ENCODE data around the gene TSPAN15.

Gene TSPAN15

DNA sequence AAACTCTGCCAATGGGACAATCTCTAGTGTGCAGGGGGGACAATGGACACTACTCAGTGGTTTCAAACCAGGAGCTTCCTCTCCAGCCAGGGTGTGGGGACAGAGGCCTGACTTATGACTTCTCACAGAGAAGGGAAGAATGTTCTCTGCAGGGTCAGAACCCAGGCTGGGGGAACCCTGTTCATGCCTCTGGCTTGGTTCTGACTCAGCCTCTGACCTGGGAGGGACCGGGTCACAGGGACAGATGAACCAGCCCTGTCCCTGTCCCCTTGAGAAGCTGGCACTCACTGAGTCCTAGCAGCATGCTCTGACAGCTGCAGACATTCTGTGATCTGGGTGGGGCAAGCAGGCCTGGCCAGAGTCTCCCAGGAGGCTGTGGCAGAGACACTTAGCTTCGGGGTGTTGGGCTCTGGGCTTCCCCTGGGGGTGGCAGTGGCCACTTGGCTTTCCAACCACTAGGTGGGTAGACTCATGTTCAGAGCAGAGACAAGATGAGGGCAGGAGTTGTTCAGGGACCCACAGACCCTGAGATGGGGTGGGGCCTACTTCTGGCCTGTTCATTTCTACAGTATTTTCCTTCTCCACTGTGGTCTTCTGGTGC lies 13.6 kb downstream of the TSPAN15 start:
- DNase-seq (ENCODE audit: low read depth in 2 of 3, low spot score in 1 of 3) = peak in 1 of 3 donors; percentile 4

DNA sequence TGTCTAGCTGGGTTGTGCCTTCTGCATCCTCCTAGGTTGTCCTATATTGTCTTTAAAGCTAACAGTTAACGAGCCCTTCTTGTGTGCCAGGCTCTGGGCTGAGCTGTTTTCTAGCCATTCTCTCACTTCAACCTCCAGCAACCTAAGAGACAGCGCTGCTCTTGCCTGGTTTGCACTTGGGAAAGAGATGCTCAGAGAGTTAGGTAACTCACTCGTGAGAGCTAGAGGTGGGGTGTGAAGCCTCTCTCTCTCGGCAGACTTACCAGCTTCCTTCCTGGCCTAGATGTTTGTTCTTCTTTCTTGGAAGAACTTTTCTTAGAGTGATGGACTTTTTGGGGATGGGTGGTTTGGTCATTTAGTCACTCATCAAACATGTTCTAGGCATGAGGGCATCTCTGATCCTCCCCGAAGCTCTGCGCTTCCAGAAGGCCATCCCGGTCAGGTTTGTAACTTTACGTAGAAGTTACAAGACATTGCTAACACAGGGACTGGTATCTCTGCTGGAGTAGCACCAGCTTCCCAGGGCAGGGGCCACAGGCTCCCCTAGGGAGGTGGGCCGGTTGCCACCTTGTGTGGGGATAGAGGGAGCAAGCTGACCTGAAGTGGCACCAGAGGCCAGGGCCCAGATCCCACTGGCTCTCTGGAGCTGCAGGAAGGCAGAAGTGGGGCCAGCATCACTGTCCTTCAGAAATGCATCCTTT lies 14.3 kb downstream of the TSPAN15 start:
- no peak for DNase-seq (ENCODE audit: low read depth in 2 of 3, low spot score in 1 of 3)

DNA sequence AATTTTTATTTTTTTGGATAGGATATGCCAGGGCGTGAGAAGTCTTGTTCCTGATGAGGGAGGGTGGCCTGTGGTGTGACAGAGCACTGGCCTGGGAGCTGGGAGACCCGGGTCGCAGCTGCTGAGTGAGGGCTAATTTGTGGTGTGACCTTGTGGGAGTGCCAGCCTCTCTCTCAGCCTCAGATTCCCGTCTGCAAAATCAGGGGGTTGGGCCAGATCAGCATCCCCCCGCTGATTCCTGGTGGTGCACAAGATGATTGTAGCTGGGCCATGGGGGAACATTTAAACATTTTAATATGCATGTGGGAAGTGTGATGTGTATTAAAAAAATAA lies 14.9 kb downstream of the TSPAN15 start:
- no peak for DNase-seq (ENCODE audit: low read depth in 2 of 3, low spot score in 1 of 3)

DNA sequence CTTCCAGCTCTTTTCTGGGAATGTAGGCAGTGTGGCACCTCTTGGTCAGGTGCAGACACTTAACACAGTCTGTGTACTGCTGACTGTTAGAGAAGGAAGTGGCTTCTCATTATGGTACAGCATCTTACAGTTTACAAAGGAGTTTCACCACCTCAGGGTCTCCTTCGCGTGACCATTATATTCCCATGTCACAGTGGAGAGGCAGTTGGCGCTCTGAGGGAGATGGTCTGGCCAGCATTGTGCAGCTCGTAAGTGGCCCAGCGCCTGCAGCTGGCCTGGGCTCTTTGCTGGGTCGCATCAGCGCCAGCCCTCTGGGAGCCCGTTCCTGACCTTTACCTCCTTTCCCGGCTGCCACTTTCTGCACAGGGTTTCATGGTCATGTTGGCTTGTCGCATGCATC lies 15.4 kb downstream of the TSPAN15 start:
- no peak for DNase-seq (ENCODE audit: low read depth in 2 of 3, low spot score in 1 of 3)

DNA sequence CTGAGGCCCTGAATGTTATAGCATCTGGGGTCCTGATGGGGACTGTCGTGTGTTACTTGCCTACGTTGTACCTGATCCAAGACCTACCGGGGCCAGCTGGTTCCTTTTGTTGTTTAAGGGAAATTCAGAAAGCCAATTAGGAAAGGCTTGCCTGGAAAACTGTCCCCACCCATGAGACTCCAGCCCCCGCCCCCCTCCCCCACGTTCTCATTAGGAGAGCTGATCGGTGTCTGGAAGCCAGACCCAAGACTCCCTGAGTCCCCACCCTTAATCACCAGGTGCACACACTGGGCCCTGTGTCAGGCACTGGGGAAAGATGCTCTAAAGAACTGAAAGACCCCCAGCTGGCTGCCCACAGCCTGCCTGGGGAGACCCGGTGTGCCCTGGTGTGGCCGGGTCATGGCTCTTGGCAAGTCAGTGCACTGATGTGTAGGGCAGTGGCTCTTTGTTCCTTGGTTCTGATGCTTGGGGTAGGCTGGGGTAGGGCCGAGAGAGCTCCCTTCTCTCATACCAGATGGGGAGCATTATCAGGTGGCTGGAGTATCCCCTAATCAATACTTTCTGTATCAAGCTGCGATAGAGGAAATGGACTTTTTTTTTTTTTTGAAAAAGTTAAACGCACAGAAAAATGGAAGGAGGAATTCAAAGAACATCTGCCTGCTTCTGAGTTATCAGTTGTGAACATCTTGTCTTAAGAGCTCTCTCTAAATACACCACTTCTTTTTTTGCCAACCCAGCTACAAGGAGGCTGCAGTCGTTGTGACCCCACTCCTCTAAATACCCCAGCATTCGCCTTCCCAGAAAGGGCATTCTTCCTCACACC lies 16.9 kb downstream of the TSPAN15 start:
- DNase-seq (ENCODE audit: low read depth in 2 of 3, low spot score in 1 of 3) = no peak

DNA sequence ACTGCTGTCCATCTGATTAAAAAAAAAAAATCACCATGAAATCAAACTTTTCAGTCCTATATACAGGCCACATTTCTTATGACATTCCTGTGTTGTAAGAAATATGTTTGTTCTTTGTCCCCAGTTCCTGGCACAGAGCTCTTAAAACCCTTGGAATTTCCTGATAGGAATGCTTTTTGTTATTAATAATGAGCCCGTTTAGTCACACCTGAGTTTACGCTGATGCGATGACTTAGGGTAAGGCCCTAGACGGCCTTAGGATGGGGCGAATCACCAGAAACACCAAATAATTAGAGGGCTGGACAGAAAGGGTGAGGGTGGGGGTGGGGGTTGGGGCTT lies 17.5 kb downstream of the TSPAN15 start:
- no peak for DNase-seq (ENCODE audit: low read depth in 2 of 3, low spot score in 1 of 3)

DNA sequence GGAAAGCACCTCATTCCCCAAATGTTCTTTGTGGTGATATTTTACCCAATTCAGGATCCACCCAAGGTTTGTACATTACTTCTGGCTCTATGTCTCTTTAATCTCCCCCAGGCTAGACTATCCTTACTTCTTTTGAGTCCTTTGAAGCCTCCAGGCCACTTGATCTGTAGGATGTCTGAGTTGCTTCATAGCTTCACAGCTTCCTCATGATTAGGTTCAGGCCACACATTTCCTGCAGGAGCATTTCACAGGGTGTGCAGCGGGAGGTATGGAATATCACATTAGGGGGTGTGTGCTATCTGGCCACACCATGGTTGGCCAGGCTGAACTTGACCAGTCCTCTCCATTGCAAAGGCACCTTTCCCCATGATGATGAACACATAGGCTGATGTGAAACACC lies 18.7 kb downstream of the TSPAN15 start:
- DNase-seq (ENCODE audit: low read depth in 2 of 3, low spot score in 1 of 3) = no peak

DNA sequence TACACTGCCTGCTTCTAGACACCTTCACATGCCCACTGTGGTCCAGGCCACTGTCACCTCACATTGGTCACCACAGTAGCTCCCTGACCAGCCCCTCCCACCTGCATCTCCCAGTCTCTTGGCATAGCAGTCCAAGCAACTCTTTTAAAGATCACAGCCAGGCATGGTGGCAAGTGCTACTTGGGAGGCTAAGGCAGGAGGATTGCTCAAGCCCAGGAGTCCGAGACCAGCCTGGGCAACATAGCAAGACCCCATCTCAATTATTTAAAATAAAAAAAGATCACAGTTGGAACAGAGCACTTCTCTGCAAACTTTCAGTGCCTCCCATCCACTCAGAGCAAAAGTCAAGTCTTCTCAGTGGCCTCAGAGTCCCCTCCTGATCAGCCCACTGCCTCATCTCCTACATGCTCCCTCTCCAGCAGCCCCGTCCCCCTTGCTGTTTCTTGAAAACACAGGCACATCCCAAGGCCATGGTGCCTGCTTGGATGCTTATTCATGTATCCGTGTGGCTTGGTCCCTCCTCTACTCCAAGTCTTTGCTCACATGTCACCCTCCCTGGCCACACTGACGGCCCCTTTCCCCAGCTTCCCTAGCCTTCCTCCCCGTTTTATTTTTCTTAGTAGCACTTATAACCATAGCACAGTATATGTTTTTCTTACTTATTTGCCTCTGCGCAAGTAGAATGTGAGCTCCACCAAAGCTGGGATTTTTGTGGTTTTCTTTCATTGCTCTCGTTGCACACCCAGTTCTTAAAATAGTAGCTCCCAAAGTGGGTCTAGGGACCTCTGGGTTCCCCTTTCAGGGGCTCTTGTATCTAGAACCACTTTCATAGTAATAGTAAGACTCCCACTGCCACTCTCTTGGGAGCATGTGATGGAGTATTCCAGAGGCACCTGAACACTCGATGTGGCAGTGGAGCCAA lies 19.5 kb downstream of the TSPAN15 start:
- DNase-seq (ENCODE audit: low read depth in 2 of 3, low spot score in 1 of 3) = no peak

DNA sequence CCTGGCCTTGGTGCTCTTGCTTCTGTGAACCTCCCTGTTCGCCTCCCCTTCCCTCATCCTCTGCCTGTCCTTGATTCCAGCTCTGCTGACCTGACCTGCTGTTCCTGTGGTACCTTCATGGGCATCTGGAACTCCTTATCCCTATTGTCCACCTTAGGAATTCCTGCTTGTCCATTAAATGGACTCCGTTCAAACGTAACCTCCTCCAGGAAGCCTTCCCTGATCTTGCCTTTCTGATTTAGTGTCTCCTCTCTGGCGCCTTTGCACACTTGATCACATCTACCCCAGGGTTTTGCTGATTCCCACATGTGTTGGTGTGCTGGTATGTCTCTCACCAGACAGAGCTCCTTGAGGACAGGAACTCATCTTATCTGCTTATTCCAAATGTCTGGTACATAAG lies 20.9 kb downstream of the TSPAN15 start:
- DNase-seq (ENCODE audit: low read depth in 2 of 3, low spot score in 1 of 3) = no peak

DNA sequence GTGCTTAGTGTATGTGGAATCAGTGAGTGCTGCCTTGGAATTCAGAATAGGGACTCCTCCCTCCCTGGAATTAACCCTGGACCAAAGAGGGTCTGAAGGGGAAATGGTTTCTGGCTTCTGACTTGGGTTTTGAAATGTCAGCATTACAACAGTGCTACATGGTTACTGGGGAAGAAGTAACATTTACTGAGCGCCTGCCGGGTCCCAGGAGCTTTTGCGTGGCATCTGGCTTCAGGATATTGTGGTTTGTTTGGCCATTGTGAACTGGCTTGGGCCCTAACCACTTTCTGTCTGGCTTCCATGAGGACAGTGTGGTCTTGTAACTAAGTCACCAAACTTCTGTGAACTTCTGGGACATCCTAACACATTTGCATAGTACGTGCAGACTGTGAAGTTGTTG lies 21.3 kb downstream of the TSPAN15 start:
- no peak for DNase-seq (ENCODE audit: low read depth in 2 of 3, low spot score in 1 of 3)

DNA sequence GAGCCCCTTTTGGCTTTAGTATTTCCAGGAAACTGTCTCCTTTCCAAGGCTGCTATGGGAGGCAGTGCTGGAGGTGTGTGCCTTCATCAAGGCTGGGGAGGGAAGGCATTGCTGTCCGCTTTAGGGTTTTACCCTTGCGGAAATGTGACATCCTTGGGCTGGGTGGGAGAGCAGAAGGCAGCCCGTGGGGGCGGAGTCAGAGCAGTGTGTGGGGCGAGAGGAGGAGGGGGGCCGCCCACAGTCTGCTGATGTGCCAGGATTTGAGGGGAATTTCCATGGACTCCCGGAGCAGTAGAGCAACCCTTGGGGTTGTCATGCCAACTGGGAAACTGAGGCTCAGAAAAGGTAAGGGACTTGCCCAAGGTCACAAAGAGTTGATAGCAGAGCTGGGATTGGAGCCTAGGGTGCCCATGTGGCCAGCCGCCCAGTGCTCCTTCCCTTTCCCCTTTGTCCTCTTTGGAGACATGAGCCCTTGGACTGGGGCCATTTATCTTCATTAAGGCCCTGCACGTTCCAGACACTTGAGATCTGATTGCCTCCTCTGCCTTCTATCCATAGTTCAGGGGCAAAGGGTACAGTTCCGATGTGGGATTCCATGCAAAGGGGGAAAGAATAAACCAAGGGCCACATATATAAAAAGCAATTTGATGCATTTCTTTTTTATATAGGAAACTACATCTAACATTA lies 22.2 kb downstream of the TSPAN15 start:
- DNase-seq (ENCODE audit: low read depth in 2 of 3, low spot score in 1 of 3) = no peak

DNA sequence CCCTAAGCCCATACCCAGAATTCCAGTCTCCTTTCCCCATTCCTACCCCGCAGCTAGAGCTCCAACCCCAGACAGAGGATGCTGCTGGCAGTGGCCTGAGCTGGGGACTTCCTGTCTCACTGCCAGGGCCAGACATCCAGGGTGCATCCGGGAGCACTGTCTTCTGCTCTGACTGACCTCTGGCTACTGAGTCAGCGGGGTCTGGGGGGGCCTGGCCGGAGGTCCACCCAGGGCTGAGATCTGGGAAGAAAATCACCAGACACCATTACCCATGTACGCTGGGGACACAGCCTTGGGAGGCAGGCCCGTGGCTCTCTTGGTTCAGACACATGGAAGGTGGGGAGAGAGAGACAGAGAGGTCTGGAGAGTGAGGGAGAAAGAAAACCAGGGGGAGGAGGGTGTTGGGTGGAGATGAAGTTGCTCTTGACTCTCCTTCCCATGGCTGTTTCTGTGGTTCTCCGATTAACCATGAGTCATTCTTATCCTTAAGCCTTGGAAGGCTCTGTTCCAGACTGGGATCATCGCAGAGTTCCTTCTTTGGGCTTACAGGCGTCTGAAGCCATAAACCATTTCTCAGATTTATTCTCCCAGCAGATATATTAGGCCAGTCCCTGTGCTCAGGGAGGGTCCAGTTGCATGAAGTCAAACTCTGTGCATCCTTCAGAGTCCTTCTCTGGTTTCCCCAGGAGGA lies 23.6 kb downstream of the TSPAN15 start:
- no peak for DNase-seq (ENCODE audit: low read depth in 2 of 3, low spot score in 1 of 3)

DNA sequence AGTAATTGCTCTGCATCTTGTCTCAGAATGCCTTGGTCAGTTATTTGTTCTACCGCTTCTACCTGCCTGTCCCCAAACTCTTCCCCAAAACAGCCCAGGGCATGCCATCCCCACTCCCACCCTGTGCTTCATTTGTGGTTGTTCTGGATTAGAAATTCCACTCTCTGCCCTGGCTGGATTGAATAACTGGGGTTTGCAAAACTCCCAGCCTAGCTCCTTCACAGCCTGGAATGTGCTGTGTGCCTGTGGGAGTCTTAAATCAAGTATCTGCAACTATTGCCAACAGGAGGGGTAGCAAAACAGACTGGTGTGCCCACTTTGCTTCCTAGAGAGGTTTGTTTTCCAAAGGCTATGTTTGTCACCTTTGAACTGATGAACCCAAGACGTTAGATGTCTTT lies 24.2 kb downstream of the TSPAN15 start:
- no peak for DNase-seq (ENCODE audit: low read depth in 2 of 3, low spot score in 1 of 3)

DNA sequence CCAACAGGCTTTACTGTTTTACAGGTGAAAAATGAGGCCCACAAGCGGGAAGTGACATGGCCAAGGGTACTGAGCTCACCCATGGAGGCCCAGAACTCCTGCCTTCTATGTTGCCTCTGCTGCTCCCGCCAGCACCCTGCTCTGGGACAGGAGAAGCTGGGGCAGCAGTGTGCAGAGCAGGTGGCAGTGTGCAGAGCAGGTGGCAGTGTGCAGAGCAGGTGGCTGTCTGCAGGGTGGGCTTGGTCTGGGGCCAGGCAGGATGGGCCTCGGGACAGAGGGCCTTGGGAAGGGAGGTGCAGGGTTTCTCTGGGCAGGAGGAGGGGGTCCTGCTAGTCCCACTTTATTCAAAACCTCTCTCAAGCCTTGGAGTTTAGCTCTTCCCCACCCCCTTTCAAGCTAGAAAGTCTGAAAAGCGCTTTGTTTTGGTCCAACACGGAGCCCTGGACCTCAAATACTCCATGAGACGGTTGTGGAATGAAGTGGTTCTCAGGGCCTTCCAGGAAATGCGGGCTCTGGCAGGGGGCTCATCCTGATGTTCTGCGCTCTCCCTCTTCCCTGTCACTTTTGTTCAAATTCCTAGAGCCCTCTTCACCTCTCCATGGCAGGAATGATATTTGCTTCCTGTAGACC lies 26.8 kb downstream of the TSPAN15 start:
- DNase-seq (ENCODE audit: low read depth in 2 of 3, low spot score in 1 of 3) = no peak

DNA sequence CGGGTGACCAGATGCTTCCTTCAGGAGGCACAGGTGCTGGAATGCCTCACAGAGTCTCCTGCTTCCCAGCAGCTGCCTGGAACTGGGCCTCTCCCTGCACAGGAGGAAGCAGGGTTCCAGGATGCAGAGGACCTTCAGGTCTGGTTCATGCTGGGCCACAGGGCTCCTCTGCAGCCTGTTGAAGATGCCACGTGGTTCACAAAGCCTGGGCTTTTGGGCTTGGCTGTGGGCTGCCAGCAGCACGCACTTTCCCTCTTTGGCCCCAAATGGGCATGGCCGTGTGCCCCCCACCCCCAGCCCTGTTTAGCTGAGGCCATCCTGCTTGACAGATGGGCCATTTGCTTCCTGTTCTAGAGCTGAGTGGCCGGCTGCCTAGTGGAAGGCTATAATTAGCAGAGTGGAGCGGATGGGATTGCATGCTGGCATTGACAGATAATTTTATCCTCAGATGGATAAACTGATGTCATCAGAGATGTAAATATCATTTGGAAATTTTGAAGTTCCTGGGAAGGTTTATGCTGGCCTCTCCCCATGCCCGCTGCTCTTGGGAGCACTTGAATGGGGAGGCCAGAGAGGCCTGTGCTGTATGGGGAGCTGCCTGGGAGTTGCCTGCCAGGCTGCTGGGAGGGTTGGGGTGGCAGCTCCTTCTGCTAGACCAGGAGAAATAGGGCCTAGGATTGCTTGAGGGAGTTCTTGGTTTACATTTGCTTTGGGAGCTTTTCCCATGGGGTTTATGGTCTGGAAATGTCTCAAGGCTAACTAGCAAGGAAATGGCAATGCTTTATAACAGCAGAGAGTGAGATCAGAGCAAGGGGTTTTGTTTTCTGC lies 28.2 kb downstream of the TSPAN15 start:
- no peak for DNase-seq (ENCODE audit: low read depth in 2 of 3, low spot score in 1 of 3)

DNA sequence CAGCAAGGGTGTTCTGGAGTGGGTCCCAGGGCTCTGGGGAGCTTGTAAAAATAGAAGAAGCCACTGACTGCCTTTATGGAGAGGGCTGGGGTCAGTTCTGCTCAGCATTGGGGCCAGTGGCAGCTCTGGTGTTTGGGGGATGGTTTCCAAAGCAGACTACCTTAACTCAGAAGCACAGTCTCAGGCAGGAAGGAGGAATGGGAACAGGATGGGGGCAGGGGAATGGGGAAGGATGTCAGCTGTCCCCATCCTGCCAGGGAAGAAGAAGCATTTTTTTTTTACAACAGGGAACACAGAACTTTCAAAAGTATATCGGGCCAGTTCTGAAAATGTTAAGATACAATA lies 28.8 kb downstream of the TSPAN15 start:
- no peak for DNase-seq (ENCODE audit: low read depth in 2 of 3, low spot score in 1 of 3)

DNA sequence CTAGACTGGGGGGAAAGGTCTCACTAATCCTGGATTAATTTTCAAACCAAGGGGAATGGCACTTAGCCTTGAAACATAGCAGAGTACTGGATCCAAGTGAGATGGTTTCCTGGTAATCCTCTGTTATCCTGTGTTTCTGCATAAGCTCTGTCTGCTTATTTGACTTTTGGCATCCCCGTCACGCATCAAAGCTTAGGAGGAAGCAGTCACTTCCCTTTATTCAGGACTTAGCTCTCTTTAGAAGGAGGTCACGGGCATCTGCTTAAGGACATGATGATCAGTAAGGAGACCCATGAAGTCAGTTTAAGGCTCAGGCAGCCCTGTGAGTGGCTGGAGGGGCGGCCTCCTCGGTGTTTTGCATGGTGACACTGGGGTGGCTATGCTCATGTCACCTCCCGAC lies 30.0 kb downstream of the TSPAN15 start:
- no peak for DNase-seq (ENCODE audit: low read depth in 2 of 3, low spot score in 1 of 3)

DNA sequence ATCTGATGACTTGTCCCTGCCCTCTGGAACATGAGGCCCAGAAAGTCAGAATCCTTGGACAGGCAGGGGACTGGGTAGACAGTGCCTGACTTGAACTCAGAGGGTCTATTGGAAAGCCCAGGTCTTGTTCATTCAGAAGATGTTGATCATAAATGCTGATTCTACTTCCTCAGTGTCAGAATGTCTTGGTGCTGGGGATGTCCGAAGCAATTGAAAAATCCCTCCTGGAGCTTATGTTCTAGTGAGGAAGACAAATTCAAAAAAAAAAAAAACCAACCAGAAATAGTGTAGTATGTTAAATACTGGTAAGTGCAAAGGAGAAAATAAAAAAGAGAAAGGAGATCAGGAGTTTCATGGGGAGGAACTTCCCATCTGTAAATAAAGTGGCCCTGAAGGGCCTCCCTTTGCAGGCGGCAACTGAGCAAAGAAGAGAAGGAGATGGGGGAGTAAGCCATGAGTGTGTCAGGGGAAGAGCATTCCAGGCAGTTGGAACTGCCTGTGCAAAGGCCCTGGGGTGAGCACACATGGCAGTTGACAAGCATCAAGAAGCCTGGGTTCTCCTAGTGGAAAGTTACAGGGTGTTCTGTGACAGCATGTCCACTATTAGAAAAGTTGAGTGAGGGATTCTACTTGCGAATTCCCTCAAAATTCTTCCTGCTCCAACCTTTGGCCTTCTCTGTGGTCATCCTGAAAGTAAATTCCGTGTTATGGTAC lies 30.7 kb downstream of the TSPAN15 start:
- DNase-seq (ENCODE audit: low read depth in 2 of 3, low spot score in 1 of 3) = no peak

DNA sequence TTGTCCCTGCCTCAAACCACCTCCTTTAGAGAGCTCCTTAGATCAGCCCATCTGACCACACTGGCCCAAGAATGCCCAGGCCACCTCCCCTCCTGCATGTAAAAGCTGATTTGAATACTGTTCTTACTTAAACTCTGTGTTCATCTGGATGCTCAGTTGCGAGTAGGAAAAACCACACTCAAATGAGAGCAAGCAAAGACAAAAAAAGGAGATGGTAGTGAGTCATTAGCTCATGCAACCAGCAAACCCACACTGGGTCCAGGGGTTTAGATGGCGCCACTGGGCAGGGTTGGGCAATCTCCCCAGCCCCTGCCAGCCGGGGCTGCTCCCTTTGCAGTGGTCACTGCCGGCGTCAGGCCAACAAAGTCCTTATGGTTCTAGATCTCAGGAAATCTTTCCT lies 32.7 kb downstream of the TSPAN15 start:
- DNase-seq (ENCODE audit: low read depth in 2 of 3, low spot score in 1 of 3) = no peak
